ENCODE data around the gene IGFBP2.

GRCh38 chr2:216583606-216584005, 49.6 kb upstream of the IGFBP2 start:
- no peak for TF ChIP-seq EZH2phosphoT487 (IDR thresholded peaks at IDR 0.05; ENCODE audit: insufficient read depth, low read depth)
- TF ChIP-seq EZH2 (IDR thresholded peaks at IDR 0.05; ENCODE audit: insufficient read depth, poor library complexity, severe bottlenecking): no peak
